ENCODE data around the gene EP300. TPM values are rescaled to one million over a fixed set of nuclear protein-coding genes. Genes with fewer than 3 reads are reported as not detected.
"Not testable (repeated sequence)": the region's sequence is repeated elsewhere in the genome, so short reads cannot be mapped to it uniquely, and the experiment has no call there.

The EP300 gene
- polyA plus RNA-seq (2011; rRNA removed) (19.6 and 28.4 TPM in 2 replicates), polyA minus RNA-seq (2011; rRNA and poly(A)+ RNA removed) (57.8 and 74.4 TPM in 2 replicates)

DNA sequence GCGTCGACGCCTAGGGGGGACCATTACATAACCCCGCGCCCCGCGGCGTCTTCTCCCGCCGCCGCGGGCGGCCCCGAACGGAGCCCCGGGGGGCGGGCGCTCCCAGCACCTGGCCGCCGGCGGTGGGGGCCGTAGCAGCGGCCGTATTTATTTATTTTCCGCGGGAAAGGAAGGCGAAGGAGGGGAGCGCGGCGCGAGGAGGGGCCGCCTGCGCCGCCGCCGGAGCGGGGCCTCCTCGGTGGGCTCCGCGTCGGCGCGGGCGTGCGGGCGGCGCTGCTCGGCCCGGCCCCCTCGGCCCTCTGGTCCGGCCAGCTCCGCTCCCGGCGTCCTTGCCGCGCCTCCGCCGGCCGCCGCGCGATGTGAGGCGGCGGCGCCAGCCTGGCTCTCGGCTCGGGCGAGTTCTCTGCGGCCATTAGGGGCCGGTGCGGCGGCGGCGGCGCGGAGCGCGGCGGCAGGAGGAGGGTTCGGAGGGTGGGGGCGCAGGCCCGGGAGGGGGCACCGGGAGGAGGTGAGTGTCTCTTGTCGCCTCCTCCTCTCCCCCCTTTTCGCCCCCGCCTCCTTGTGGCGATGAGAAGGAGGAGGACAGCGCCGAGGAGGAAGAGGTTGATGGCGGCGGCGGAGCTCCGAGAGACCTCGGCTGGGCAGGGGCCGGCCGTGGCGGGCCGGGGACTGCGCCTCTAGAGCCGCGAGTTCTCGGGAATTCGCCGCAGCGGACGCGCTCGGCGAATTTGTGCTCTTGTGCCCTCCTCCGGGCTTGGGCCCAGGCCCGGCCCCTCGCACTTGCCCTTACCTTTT is at the start of gene EP300:
Gene EP300 (plus strand): TSS at position 570 of the 795 bp plus-strand sequence. CDS start 413 bp downstream, outside the sequence.
- H3K9me3 ChIP-seq (ENCODE audit: control insufficient read depth, insufficient read depth, low read length) = no peaks in the 10 kb centered on the region; the same call in 1 of the 2 replicates
- CTCF ChIA-PET = interaction anchor here (3.3 kb wide), 1 partner anchor 170 kb away, joined by 25 read pairs; no protein-coding TSS in a partner anchor
- no peaks in the 10 kb centered on the region for H3K27me3 ChIP-seq (ENCODE audit: control insufficient read depth, insufficient read depth, low read length)
- H3K27ac ChIP-seq (ENCODE audit: low read depth, low read length) = peak within 1 kb of the TSS; percentile 99
- DNase-seq (ENCODE audit: low read depth, low spot score) = no peak
- H3K4me3 ChIP-seq (ENCODE audit: low read depth, low read length) = peak within 1 kb of the TSS; percentile 85
- POLR2A ChIA-PET = interaction anchor here (0.7 to 3.9 kb wide), 4 partner anchors 39 to 141 kb away, joined by 3 to 32 read pairs (median 6); partner anchors contain the start of gene RBX1
- TF ChIP-seq, protein P1, sequence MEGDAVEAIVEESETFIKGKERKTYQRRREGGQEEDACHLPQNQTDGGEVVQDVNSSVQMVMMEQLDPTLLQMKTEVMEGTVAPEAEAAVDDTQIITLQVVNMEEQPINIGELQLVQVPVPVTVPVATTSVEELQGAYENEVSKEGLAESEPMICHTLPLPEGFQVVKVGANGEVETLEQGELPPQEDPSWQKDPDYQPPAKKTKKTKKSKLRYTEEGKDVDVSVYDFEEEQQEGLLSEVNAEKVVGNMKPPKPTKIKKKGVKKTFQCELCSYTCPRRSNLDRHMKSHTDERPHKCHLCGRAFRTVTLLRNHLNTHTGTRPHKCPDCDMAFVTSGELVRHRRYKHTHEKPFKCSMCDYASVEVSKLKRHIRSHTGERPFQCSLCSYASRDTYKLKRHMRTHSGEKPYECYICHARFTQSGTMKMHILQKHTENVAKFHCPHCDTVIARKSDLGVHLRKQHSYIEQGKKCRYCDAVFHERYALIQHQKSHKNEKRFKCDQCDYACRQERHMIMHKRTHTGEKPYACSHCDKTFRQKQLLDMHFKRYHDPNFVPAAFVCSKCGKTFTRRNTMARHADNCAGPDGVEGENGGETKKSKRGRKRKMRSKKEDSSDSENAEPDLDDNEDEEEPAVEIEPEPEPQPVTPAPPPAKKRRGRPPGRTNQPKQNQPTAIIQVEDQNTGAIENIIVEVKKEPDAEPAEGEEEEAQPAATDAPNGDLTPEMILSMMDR (IDR thresholded peaks at IDR 0.05; ENCODE audit: low read depth, low read length) = peak; percentile 26; the same call in 1 of the 2 replicates

- TF ChIP-seq, protein P1 (IDR thresholded peaks at IDR 0.05; ENCODE audit: low read depth, low read length) = no peak
- ChIA-PET POLR2A (interaction anchor here (0.7 kb wide), 2 partner anchors 104 to 578 kb away, joined by 3 to 6 read pairs; partner anchors contain the start of gene XRCC6), CTCF (no interaction called here)
- H3K9me3 ChIP-seq (ENCODE audit: control insufficient read depth, insufficient read depth, low read length) = no peaks in the 10 kb centered on the region; the same call in 1 of the 2 replicates
- no peak for DNase-seq (ENCODE audit: low read depth, low spot score)
- no peak overlapping the region for H3K4me3 ChIP-seq (ENCODE audit: low read depth, low read length)
- H3K27ac ChIP-seq (ENCODE audit: low read depth, low read length) = no peak overlapping the region
- H3K27me3 ChIP-seq (ENCODE audit: control insufficient read depth, insufficient read depth, low read length) = peaks cover 3% of the 10 kb centered on the region
These were observed 48.7 kb upstream of the EP300 start for GRCh38 chr22:41043722-41044121.

DNA sequence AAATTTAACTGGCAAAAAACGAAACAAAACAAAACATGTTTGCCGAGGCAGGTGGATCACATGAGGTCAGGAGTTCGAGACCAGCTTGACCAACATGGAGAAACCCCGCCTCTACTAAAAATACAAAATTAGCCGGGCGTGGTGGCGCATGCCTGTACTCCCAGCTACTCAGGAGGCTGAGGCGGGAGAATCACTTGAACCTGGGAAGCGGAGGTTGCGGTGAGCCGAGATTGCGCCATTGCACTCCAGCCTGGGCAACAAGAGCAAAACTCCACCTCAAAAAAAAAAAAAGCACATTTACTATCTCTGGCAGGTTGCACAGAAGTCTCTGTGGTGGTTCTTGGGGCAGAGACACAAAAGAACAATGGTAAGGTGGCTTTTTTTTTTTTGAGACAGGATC is 46.8 kb upstream of the EP300 start:
- H3K9me3 ChIP-seq (ENCODE audit: control insufficient read depth, insufficient read depth, low read length); POLR2A ChIA-PET; DNase-seq (ENCODE audit: low read depth, low spot score); H3K27me3 ChIP-seq (ENCODE audit: control insufficient read depth, insufficient read depth, low read length); H3K27ac ChIP-seq (ENCODE audit: low read depth, low read length); CTCF ChIA-PET; H3K4me3 ChIP-seq (ENCODE audit: low read depth, low read length): not testable (repeated sequence)

GRCh38 chr22:41047801-41048211 is 44.6 kb upstream of the EP300 start:
- no peak overlapping the region for H3K4me3 ChIP-seq (ENCODE audit: low read depth, low read length)
- ChIA-PET POLR2A (interaction anchor here (1.1 to 2.0 kb wide), 2 partner anchors 13 to 25 kb away, joined by 3 to 8 read pairs; no protein-coding TSS in a partner anchor), CTCF (no interaction called here)
- H3K27ac ChIP-seq (ENCODE audit: low read depth, low read length) = no peak overlapping the region
- H3K27me3 ChIP-seq (ENCODE audit: control insufficient read depth, insufficient read depth, low read length) = no peaks in the 10 kb centered on the region
- TF ChIP-seq, protein P1 (IDR thresholded peaks at IDR 0.05; ENCODE audit: low read depth, low read length) = no peak
- no peak for DNase-seq (ENCODE audit: low read depth, low spot score)
- no peaks in the 10 kb centered on the region; the same call in 1 of the 2 replicates for H3K9me3 ChIP-seq (ENCODE audit: control insufficient read depth, insufficient read depth, low read length)

- H3K4me3 ChIP-seq (ENCODE audit: low read depth, low read length); DNase-seq (ENCODE audit: low read depth, low spot score); H3K27me3 ChIP-seq (ENCODE audit: control insufficient read depth, insufficient read depth, low read length); H3K9me3 ChIP-seq (ENCODE audit: control insufficient read depth, insufficient read depth, low read length); CTCF ChIA-PET; H3K27ac ChIP-seq (ENCODE audit: low read depth, low read length): not testable (repeated sequence)
- POLR2A ChIA-PET = interaction anchor here (1.0 to 2.0 kb wide), 3 partner anchors 14 to 25 kb away, joined by 3 to 8 read pairs (median 4); no protein-coding TSS in a partner anchor
These were observed 44.0 kb upstream of the EP300 start for GRCh38 chr22:41048345-41048744.

All from AG04450 (cell line).